CD4-positive, alpha-beta T cell treated with Interleukin-12 subunit alpha and Interleukin-12 subunit beta, for 1 hour (primary cell): ENCODE data around the gene GPATCH4.
"Not testable (repeated sequence)": the region's sequence is repeated elsewhere in the genome, so short reads cannot be mapped to it uniquely, and the experiment has no call there.

Experiments
- DNase-seq: peaks from one replicate; pipeline ENCODE4 v3.0.0-alpha.2; 2020

GPATCH4 gene

DNA sequence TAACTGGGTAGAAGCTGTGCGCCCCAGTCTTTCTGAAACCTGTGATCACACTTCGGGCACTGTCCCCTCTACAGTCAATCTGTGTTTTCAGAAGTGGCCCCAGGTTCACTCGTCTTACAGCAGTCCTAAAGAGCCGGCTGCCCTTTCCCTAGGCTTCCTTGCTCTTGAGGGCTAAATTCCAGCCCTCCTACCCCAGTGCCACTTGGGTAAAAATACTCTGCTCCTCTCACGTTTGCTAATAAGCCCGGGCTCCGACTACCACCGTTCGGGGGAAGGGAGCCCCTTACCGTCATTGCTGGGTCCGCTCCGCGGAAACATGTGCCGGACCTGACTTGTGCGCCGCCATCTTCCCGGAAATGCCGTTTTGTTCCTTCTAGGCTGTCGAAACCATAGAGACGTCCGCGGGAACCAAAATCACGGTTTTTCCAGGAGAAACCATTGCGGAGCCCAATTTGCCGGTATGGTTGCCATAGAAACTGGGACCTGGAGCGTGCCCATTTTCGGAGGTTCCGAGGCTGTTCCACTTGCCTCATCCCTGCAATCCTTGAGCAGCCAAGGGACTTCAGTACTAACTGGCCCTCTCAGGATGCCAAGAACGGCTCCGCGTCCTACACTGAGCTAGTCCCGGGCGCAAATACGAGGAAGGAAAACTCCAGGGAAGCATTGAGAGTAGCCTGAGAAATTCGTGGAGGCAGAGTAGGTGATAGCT lies at the start of gene GPATCH4:
TSS of gene GPATCH4 (minus strand) at position 358 of the 709 bp plus-strand sequence.
- DNase-seq = peak; percentile 85

GRCh38 chr1:156648951-156649350 lies 47.7 kb upstream of the GPATCH4 start:
- DNase-seq = no peak

- no peak for DNase-seq
Measured at GRCh38 chr1:156648496-156648895, 47.2 kb upstream of the GPATCH4 start.

- DNase-seq = no peak
Measured at GRCh38 chr1:156647351-156647750, 46.1 kb upstream of the GPATCH4 start.

GRCh38 chr1:156646738-156647211 lies 45.5 kb upstream of the GPATCH4 start:
- no peak for DNase-seq

DNA sequence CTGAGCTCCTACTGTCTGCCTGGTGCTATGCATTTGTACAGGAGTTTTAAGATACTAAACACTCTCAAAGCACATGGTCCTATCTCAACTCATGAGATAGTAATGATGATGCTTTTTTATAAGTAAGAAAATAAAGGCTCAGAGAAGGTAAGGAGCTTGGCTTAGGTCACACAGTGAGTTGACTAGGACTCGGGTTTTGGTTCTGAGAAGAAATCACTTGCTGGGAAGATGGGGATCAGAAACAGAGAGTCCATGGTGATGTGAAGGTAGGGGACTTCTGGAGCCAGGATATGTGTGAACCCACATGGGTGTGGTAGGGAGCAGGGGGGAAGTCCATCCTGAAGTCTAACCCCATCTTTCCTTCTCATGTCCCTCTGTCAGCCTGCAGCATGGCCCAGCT lies 44.4 kb upstream of the GPATCH4 start:
- no peak for DNase-seq

DNA sequence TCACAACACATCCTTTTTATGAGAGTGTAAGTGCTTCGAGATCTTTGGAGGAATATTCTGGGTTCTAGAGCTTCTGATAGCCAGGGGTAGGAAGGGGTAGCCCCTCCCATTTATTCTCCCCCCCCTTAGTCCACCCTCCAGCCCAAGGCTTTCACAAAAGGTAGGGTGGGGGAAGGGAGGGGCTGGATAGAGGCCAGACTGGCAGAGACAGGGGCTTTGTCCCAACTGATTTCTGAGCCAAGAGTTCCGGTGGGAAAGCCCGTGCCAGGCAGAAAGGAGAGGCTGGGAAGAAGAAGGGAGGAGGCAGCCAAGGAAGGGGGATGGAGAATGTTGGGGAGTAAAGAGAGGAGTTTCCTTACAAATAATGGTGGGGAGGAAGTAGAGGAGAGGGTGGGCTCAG lies 43.8 kb upstream of the GPATCH4 start:
- DNase-seq = no peak

- DNase-seq = no peak
Measured at GRCh38 chr1:156644640-156645039, 43.4 kb upstream of the GPATCH4 start.

DNA sequence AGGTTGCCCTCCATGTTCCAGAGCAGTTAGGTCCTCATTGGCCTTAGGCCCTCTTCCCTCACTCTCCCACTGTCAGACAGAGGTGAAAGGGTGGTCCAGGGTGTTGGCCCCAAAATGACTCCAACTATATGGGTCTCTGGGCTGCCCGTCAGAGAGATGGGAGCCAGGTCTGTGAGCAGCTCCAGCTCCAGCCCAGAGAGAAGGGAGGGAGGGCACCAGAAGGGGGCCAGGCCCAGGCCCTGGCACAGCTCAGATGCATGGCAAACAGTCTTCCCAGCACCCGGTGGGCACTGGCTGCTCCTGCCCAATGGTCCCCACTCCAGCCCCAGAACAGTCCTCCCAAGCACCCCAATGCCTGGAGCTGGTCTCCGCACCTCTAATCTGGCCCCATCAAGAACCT lies 42.9 kb upstream of the GPATCH4 start:
- DNase-seq = no peak

GRCh38 chr1:156643778-156644092 lies 42.5 kb upstream of the GPATCH4 start:
- DNase-seq = peak; percentile 17

DNA sequence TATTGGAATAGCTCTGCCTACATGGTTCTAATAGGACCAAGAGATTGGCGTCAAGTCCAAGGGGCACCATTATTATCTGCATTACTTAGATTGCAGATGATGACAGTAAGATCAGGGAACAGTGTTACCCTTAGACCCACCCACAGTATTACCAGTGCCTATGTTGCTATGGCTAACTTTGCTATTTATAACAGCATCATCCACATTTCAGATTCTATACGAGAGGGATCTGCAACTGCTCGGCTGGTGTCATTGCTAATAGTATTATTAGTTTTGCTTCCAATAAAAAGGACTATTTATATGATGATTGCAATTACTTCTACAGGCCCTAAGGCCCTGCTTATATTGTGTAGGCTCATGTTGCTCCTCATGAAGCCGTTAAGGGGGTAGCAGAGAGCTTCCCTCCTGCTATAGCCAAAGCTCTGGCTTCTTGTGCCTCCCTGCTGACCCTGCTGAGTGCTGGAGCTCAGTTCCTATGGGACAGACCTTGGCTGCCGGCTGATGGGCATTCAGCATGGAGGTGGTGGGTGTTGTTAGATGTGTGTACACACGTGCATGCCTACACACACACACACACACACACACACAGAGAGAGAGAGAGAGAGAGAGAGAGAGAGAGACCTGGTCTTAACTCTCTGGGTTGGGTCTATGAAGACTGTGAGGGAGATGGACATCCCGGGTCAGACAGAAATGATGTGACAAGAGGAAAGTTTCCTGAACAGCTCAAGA lies 41.9 kb upstream of the GPATCH4 start:
- DNase-seq = no peak

GRCh38 chr1:156642265-156643048 lies 41.2 kb upstream of the GPATCH4 start:
- DNase-seq = no peak

DNA sequence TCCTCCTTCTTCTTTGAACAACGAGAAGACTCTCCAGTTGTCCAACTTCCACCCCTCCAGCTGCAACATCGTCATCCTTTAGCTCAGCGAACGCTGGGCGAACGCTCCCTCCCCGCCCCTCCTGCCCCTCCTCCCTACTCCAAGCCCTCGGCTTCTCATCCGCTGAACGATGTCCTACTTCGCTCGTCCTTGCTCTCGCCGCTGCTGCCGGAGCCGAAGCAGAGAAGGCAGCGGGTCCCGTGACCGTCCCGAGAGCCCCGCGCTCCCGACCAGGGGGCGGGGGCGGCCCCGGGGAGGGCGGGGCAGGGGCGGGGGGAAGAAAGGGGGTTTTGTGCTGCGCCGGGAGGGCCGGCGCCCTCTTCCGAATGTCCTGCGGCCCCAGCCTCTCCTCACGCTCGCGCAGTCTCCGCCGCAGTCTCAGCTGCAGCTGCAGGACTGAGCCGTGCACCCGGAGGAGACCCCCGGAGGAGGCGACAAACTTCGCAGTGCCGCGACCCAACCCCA lies 40.5 kb upstream of the GPATCH4 start, which contains the start of gene BCAN:
TSS of gene BCAN (plus strand) at position 357 of the 504 bp plus-strand sequence. CDS start 3,938 bp downstream, outside the sequence.
- DNase-seq = peak; percentile 23

DNA sequence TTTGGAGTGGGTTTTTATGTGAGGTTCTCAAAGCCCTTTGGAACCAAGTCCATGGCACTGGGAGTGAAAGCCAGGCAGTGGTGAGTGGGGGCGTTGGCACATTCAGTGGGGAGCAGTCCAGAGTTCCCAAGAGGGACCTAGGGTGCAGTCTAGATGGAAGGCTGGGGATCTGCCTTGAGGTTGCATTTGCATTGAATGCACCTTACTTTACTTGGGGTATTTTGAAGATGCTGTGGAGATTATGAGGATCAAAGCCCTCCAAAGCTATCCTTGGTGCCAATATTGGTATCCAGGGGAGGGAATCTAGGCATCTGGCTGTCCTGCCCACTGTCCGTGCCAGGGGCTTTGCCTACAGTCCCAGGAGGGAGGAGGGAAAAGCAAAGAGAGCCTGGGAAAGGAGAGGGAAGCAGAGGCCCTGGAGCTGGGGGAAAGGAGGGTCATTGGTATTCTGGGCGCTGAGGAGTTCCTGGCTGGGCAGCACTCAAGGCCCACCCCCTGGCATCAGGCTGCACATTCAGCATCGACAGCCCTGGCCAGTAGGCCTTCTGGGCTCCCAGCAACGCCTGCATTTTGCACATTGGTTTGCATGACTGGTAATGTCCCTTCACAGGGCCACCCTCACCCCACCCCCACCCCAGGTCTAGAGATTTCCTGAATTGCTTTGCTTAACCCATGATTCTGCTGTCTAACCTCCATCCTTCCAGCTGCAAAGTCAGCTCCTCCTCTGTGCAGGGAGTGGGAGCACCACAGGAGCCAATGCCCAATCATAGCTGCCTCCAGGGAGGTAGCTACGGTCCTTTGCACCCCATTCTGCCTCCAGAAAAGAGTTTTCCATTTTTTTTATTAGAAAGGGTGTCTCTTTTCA lies 39.8 kb upstream of the GPATCH4 start:
- DNase-seq = no peak

- no peak for DNase-seq
Measured at GRCh38 chr1:156639601-156640101, 38.4 kb upstream of the GPATCH4 start.

- DNase-seq = no peak
Measured at GRCh38 chr1:156638189-156638985, 37.1 kb upstream of the GPATCH4 start.

DNA sequence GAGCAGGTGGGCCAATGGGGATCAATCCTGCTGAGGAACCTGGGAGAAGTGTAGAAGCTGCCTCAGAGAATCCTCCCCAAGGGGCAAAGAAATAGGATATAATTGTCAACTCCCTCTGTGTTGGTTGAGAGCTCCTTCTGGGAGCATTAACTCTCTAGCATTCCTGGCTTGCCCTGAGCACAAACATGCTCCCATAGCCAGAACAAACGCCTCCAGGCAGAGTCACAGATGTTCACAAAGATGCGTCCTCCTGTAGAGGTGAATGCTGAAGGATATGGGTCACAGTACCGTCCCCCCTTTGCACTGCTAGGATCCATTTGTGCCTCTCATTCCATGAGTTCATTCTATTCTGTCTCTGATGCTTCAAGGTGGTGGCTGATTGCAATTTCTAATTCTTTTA lies 31.1 kb upstream of the GPATCH4 start:
- no peak for DNase-seq

- DNase-seq = not testable (repeated sequence)
Measured at GRCh38 chr1:156631152-156631551, 29.9 kb upstream of the GPATCH4 start.

DNA sequence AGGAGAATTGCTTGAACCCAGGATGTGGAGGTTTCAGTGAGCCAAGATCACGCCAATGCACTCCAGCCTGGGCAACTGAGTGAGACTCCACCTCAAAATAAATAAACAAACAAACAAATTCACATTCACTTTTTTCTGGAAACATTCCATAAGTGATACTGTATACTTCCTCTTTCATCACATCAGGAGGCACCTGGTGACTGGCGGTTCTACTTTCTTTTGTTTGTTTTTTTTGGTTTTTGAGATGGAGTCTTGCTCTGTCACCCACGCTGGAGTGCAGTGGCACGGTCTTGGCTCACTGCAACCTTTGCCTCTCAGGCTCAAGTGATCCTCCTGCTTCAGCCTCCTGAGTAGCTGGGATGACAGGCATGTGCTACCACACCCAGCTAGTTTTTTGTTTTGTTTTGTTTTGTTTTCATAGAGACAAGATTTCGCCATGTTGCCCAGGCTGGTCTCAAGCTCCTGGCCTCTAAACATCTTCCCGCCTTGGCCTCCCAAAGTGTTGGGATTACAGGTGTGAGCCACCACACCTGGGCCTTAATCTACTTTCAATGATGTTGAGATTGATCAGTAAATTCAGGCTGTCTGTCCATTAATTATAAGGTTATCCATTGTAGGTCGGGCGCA lies 28.7 kb upstream of the GPATCH4 start:
- no peak for DNase-seq

- DNase-seq = peak; percentile 48
Measured at GRCh38 chr1:156627313-156627880, 26.1 kb upstream of the GPATCH4 start.
